ENCODE measurements around the gene MAP2K4. TPM values are rescaled to one million over a fixed set of nuclear protein-coding genes. Genes with fewer than 3 reads are reported as not detected.

The MAP2K4 gene
- total and polyA plus RNA-seq, 2 of the 8 experiments (the other 6 are each of a cell fraction or from before 2014, with no cell fraction given), result 14.2 to 37.3 TPM

GRCh38 chr17:12021623-12022140 is 1.0 kb downstream of the MAP2K4 start:
- FAIRE-seq, result no peak
- Histone ChIP-seq H2BK5ac (ENCODE audit: low read depth, low read length) (no peak overlapping the region), H2BK20ac (ENCODE audit: low read length) (no peak overlapping the region), H3K4ac (replicated peaks; ENCODE audit: insufficient read length, low read depth, low read length) (no peak overlapping the region), H4K8ac (ENCODE audit: extremely low read depth, insufficient read depth, low read length) (no peak overlapping the region), H3K4me3 (ENCODE audit: extremely low read depth in 1 of 4, insufficient read depth in 2 of 4, low read depth in 3 of 4, low read length in 4 of 4) (peak overlapping the region; percentile 68 to 85 (median 77)), H3K14ac (ENCODE audit: insufficient read length) (no peak overlapping the region), H2BK15ac (ENCODE audit: low read length) (no peak overlapping the region), H3K9me3 (ENCODE audit: insufficient read depth in 2 of 2, low read depth in 1 of 2, low read length in 1 of 2) (no peaks in the 10 kb centered on the region), H4K20me1 (replicated peaks in 1 of 2; ENCODE audit: control insufficient read depth in 1 of 2, insufficient read depth in 2 of 2, low read length in 2 of 2) (peaks cover 8 to 14% of the 10 kb centered on the region in 2 experiments), H4K5ac (ENCODE audit: insufficient read length, low read depth, low read length) (no peak overlapping the region), H3K4me1 (replicated peaks in 1 of 4; ENCODE audit: control insufficient read depth in 3 of 4, insufficient read depth in 4 of 4, low read length in 3 of 4) (peaks cover 0 to 3% (median 1%) of the 10 kb centered on the region in 4 experiments; a peak in 4 of 7 replicates), H4K91ac (replicated peaks; ENCODE audit: insufficient read length, low read length) (no peak overlapping the region), H2BK12ac (ENCODE audit: low read depth, low read length) (no peak overlapping the region), H3K23ac (ENCODE audit: insufficient read length) (no peak overlapping the region), H3K56ac (replicated peaks; ENCODE audit: insufficient read length, low read depth, low read length) (no peak overlapping the region), H3K4me2 (ENCODE audit: insufficient read depth in 1 of 2, low read depth in 2 of 2, low read length in 2 of 2) (peak overlapping the region; percentile 63 to 67), H3K23me2 (ENCODE audit: low read depth, low read length) (peaks cover 2% of the 10 kb centered on the region; the same call in 1 of the 2 replicates), H3K79me2 (ENCODE audit: control insufficient read depth in 1 of 2, insufficient read depth in 2 of 2, low read length in 2 of 2) (peaks cover 4 to 53% of the 10 kb centered on the region in 2 experiments; a peak in 3 of 4 replicates), H3K79me1 (ENCODE audit: low read depth, low read length) (peaks cover 3% of the 10 kb centered on the region), H2AK5ac (ENCODE audit: low read depth, low read length) (no peak overlapping the region), H3K18ac (ENCODE audit: extremely low read depth, low read length) (no peak overlapping the region), H3K36me3 (ENCODE audit: control insufficient read depth in 2 of 4, insufficient read depth in 4 of 4, low read length in 3 of 4) (no peaks in the 10 kb centered on the region), H2AFZ (ENCODE audit: low read length) (no peak overlapping the region), H3K27ac (ENCODE audit: low read depth, low read length) (no peak overlapping the region), H3K9ac (replicated peaks in 1 of 4; ENCODE audit: extremely low read depth in 1 of 4, low read depth in 3 of 4, low read length in 3 of 4) (peak overlapping the region in 3 of 4 experiments; percentile 59 to 85 (median 76); a peak in 3 of 7 replicates), H3K27me3 (replicated peaks in 1 of 4; ENCODE audit: control insufficient read depth in 3 of 4, extremely low read depth in 1 of 4, insufficient read depth in 3 of 4, low read length in 3 of 4) (no peaks in the 10 kb centered on the region; a peak in 1 of 7 replicates), H2BK120ac (replicated peaks; ENCODE audit: low read depth, low read length) (no peak overlapping the region)
- 47% methylated on average over 1 of the region's 3 CpGs; no CpG with 5 or more reads in 1 of the 2 experiments for WGBS, 2 experiments (ENCODE audit: extremely low coverage in 1 of 2, insufficient coverage in 1 of 2, insufficient read length in 1 of 2, insufficient replicate concordance in 2 of 2, low coverage in 1 of 2, low lambda C conversion rate in 2 of 2, missing lambda C conversion rate in 1 of 2)
- TF ChIP-seq TAF7 (optimal IDR thresholded peaks at IDR 0.05; ENCODE audit: borderline replicate concordance, low read depth, low read length) (no peak), SUZ12 (IDR thresholded peaks at IDR 0.05; ENCODE audit: low read length) (no peak), SIX5 (IDR thresholded peaks at IDR 0.05; ENCODE audit: low read depth, low read length) (no peak), HDAC6 (IDR thresholded peaks at IDR 0.05; ENCODE audit: low read depth, low read length) (no peak), CHD1 (IDR thresholded peaks at IDR 0.05; ENCODE audit: low read depth, low read length) (no peak), SP4 (IDR thresholded peaks at IDR 0.05; ENCODE audit: low read length) (no peak), RFX5 (IDR thresholded peaks at IDR 0.05; ENCODE audit: borderline replicate concordance, low read depth, low read length) (no peak), BACH1 (IDR thresholded peaks at IDR 0.05; ENCODE audit: low read length) (no peak), KDM1A (IDR thresholded peaks at IDR 0.05; ENCODE audit: borderline replicate concordance, low read length) (no peak), HDAC2 (IDR thresholded peaks at IDR 0.05; ENCODE audit: borderline replicate concordance in 1 of 2, low read depth in 2 of 2, low read length in 2 of 2) (no peak), RBBP5 (IDR thresholded peaks at IDR 0.05; ENCODE audit: borderline replicate concordance, low read depth, low read length) (no peak), SP2 (IDR thresholded peaks at IDR 0.05; ENCODE audit: low read length) (no peak)
- no peak for DNase-seq (ENCODE audit: low read depth in 1 of 2, low spot score in 2 of 2)
- POLR2A ChIA-PET (ENCODE audit: partially characterized antibody), result interaction anchor here (0.9 to 4.8 kb wide), 13 partner anchors 9 to 1273 kb away, joined by 3 to 49 read pairs (median 6); partner anchors contain the start of gene ZNF18
- CTCF ChIA-PET (ENCODE audit: partially characterized antibody), result interaction anchor here (0.8 kb wide), 1 partner anchor 13 kb away, joined by 3 read pairs; no protein-coding TSS in a partner anchor
